ENCODE measurements around the gene TIAM1.

- TF ChIP-seq CTCF (IDR thresholded peaks at IDR 0.05) (no peak), POLR2A (IDR thresholded peaks at IDR 0.05; ENCODE audit: low read depth) (no peak), POLR2AphosphoS5 (IDR thresholded peaks at IDR 0.05) (no peak), EP300 (IDR thresholded peaks at IDR 0.05) (no peak)
Measured at GRCh38 chr21:31137960-31138359, 206.1 kb downstream of the TIAM1 start.

Measured in esophagus muscularis mucosa (tissue), 4 donors.